Tibial nerve (tissue), 3 donors: Measurements from ENCODE around the gene COASY.

ENCODE experiments used
- CTCF ChIP-seq, 5 experiments: fragments of 200-600 bp in 3 of 5; fragments of 450-650 bp in 2 of 5; sonication (generic) in 3 of 5; IDR thresholded peaks; one replicate each; pipeline ENCODE4 v1.5.1; 2016 to 2019; ENCODE audit warnings: antibody characterized with exemption in 5 of 5, mild to moderate bottlenecking in 3 of 5, moderate library complexity in 2 of 5
- POLR2A ChIP-seq, 2 donors: fragments of 450-650 bp; IDR thresholded peaks; one replicate each; pipeline ENCODE4 v1.6.1; 2017; ENCODE audit warnings: antibody characterized with exemption in 2 of 2, mild to moderate bottlenecking in 2 of 2, moderate library complexity in 2 of 2

- no peak for TF ChIP-seq CTCF (IDR thresholded peaks at IDR 0.05)
- no peak for TF ChIP-seq POLR2A (IDR thresholded peaks at IDR 0.05)
Observed at GRCh38 chr17:42608305-42609181, 46.6 kb downstream of the COASY start.
